OCI-LY1 (cell line): ENCODE results near the gene TNFRSF1A.

Experiments used
- H2AFZ ChIP-seq: fragments of 200-600 bp; sonication (generic), shearing (Covaris generic); 2 replicates; pipeline ENCODE4 v1.6.0; 2014; ENCODE audit warnings: antibody characterized with exemption, mild to moderate bottlenecking, low read length
- H3F3A ChIP-seq: fragments of 200-600 bp; sonication (generic), shearing (Covaris generic); 2 replicates; pipeline ENCODE4 v1.6.0; 2014; ENCODE audit warnings: mild to moderate bottlenecking, antibody characterized with exemption, low read length, moderate library complexity; ENCODE audit not compliant: insufficient read depth
- H3K27ac ChIP-seq: fragments of 200-600 bp; sonication (generic); 2 replicates; pipeline ENCODE4 v1.5.1; 2014; ENCODE audit warnings: low read length, mixed run types, mild to moderate bottlenecking, low read depth; ENCODE audit not compliant: poor library complexity, severe bottlenecking
- H3K27me3 ChIP-seq: fragments of 200-600 bp; sonication (generic); 2 replicates; pipeline ENCODE4 v1.6.0; 2014; ENCODE audit warnings: antibody characterized with exemption, mild to moderate bottlenecking, low read length, moderate library complexity; ENCODE audit not compliant: insufficient read depth
- H3K36me3 ChIP-seq: fragments of 200-600 bp; sonication (generic); 2 replicates; pipeline ENCODE4 v1.6.1; 2014; ENCODE audit warnings: mild to moderate bottlenecking, antibody characterized with exemption, low read length, moderate library complexity, mixed read lengths; ENCODE audit not compliant: insufficient read depth
- H3K4me1 ChIP-seq: fragments of 200-600 bp; sonication (generic); 2 replicates; pipeline ENCODE4 v1.5.1; 2014; ENCODE audit warnings: mild to moderate bottlenecking, low read length, moderate library complexity; ENCODE audit not compliant: insufficient read depth, severe bottlenecking
- H3K4me2 ChIP-seq: fragments of 200-600 bp; sonication (generic), shearing (Covaris generic); 2 replicates; pipeline ENCODE4 v1.6.1; 2014; ENCODE audit warnings: low read length
- H3K4me3 ChIP-seq: fragments of 200-600 bp; sonication (generic); 2 replicates; pipeline ENCODE4 v1.5.1; 2014; ENCODE audit warnings: low read length, low read depth, mild to moderate bottlenecking, mixed read lengths; ENCODE audit not compliant: poor library complexity, severe bottlenecking
- H3K79me2 ChIP-seq: fragments of 200-600 bp; shearing (Covaris generic); 2 replicates; pipeline ENCODE4 v1.6.1; 2016; ENCODE audit warnings: mixed run types, low read length, mixed read lengths; ENCODE audit not compliant: insufficient read depth
- H3K9ac ChIP-seq: fragments of 200-600 bp; sonication (generic), shearing (Covaris generic); 2 replicates; pipeline ENCODE4 v1.6.1; 2014; ENCODE audit warnings: mild to moderate bottlenecking, low read length, mixed read lengths
- H3K9me2 ChIP-seq: fragments of 200-600 bp; sonication (generic), shearing (Covaris generic); 2 replicates; pipeline ENCODE4 v1.6.1; 2014; ENCODE audit warnings: low read depth, mild to moderate bottlenecking, low read length, mixed read lengths
- H3K9me3 ChIP-seq: fragments of 200-600 bp; shearing (Covaris generic); 2 replicates; pipeline ENCODE4 v1.6.1; 2014; ENCODE audit warnings: low read length, mixed read lengths
- H4K20me1 ChIP-seq: fragments of 200-600 bp; sonication (generic), shearing (Covaris generic); 2 replicates; pipeline ENCODE4 v1.6.0; 2016; ENCODE audit warnings: mild to moderate bottlenecking, low read length; ENCODE audit not compliant: insufficient read depth
- EZH2 ChIP-seq: fragments of 200-600 bp; sonication (generic), shearing (Covaris generic); IDR thresholded peaks from 2 replicates; pipeline ENCODE4 v1.8.0; 2017; ENCODE audit warnings: borderline replicate concordance, mixed run types, mild to moderate bottlenecking, antibody characterized with exemption, low read length, moderate library complexity, mixed read lengths
- TF ChIP-seq, protein P1 (sequence below): fragments of 200-600 bp; sonication (generic), shearing (Covaris generic); IDR thresholded peaks from 2 replicates; pipeline ENCODE4 v1.5.1; 2017; ENCODE audit warnings: mild to moderate bottlenecking, antibody characterized with exemption, low read length, moderate library complexity, mixed read lengths

Gene TNFRSF1A

DNA sequence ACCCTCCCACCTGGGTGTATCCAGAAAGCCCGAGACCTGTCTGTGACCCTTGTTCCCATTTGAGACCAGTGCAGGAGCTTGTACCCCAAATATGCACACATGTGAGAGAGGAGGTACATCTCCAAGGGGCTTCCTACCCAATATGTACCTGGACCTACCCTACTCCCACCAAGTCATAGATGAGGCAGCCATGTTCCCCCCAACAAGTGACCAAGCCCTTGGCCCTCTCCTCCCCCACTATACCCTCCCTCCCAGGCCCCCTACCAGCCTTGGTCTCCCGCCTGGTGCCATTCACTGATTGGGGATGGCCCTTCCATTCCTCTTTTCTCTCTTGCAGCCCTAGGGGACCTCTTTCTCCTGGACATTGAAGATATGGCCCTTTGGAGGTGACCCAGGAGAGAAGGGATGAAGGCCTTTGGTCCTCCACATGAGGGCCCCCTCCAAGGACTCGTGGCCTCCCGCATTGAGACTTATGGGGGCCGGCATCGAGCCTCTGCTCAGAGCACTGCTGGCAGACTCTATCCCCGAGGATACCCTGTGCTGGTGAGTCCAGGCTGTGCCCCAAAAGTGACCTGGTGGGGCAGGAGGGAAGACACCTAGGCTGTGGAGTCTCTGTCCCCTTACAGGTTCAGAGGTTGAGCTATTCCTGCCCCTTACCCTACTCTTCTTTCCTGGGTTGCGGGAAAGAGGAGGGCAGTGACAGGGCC lies 29.9 kb downstream of the TNFRSF1A start:
- Histone ChIP-seq H3K4me1 (no peaks in the 10 kb centered on the region), H3K9me3 (no peaks in the 10 kb centered on the region), H4K20me1 (no peaks in the 10 kb centered on the region), H3K36me3 (no peaks in the 10 kb centered on the region), H3K27ac (no peak overlapping the region), H3K27me3 (peaks cover 20% of the 10 kb centered on the region; the same call in 1 of the 2 replicates), H3K4me3 (no peak overlapping the region), H3F3A (no peaks in the 10 kb centered on the region), H3K4me2 (no peak overlapping the region), H2AFZ (no peak overlapping the region), H3K9ac (no peak overlapping the region), H3K79me2 (no peaks in the 10 kb centered on the region), H3K9me2 (no peaks in the 10 kb centered on the region)
- no peak for TF ChIP-seq EZH2
- TF ChIP-seq, protein P1, sequence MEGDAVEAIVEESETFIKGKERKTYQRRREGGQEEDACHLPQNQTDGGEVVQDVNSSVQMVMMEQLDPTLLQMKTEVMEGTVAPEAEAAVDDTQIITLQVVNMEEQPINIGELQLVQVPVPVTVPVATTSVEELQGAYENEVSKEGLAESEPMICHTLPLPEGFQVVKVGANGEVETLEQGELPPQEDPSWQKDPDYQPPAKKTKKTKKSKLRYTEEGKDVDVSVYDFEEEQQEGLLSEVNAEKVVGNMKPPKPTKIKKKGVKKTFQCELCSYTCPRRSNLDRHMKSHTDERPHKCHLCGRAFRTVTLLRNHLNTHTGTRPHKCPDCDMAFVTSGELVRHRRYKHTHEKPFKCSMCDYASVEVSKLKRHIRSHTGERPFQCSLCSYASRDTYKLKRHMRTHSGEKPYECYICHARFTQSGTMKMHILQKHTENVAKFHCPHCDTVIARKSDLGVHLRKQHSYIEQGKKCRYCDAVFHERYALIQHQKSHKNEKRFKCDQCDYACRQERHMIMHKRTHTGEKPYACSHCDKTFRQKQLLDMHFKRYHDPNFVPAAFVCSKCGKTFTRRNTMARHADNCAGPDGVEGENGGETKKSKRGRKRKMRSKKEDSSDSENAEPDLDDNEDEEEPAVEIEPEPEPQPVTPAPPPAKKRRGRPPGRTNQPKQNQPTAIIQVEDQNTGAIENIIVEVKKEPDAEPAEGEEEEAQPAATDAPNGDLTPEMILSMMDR = no peak

DNA sequence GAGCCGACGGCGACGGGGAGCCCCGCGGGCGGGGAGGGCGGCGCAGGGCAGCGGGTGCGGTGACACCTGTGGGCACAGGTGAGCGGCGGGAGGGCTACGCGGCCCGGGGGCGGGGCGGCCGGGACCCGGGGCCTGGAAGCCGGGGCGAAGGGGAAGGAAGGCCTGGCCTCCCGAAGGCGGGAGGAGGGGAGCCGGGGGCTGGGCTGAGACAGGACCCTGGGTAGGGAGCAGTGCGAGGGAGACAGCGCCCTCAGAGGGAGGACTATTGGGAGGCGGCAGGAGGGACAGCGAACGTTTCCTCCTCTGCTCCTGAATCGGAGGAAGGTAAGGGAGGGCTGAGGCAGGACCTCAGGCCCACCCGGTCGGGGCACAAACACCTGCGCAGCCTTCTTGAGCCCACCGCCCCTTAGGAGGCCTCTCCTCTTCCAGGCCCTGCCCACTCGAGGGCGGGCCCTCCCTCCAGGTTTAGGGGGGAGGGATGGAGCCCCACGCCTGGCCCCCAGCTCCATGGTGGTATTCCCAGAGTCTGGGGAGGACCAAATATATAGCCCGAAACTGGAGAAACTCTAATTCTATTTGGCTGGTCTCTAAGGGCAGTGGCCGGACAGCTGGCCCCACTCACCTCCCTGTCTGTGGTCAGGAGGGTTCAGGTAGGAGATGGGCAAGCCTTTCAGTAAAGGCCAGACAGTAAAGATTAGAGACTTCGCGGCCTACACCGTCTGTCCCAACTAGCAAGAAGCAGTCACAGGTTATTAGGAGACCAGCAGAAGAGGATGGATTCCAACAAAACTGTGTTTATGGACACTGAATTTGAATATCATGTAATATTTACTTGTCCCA lies 30.9 kb downstream of the TNFRSF1A start:
- TF ChIP-seq, protein P1 = no peak
- no peak for TF ChIP-seq EZH2
- H3K27ac ChIP-seq = no peak overlapping the region
- H3K9ac ChIP-seq = no peak overlapping the region
- no peak overlapping the region for H3K4me3 ChIP-seq
- H3K9me2 ChIP-seq = no peaks in the 10 kb centered on the region
- no peaks in the 10 kb centered on the region for H3K79me2 ChIP-seq
- no peak overlapping the region for H2AFZ ChIP-seq
- H3K4me2 ChIP-seq = no peak overlapping the region
- H3K9me3 ChIP-seq = no peaks in the 10 kb centered on the region
- no peaks in the 10 kb centered on the region for H3F3A ChIP-seq
- H3K36me3 ChIP-seq = no peaks in the 10 kb centered on the region
- no peaks in the 10 kb centered on the region for H4K20me1 ChIP-seq
- H3K4me1 ChIP-seq = no peaks in the 10 kb centered on the region
- H3K27me3 ChIP-seq = peaks cover 19% of the 10 kb centered on the region; the same call in 1 of the 2 replicates

DNA sequence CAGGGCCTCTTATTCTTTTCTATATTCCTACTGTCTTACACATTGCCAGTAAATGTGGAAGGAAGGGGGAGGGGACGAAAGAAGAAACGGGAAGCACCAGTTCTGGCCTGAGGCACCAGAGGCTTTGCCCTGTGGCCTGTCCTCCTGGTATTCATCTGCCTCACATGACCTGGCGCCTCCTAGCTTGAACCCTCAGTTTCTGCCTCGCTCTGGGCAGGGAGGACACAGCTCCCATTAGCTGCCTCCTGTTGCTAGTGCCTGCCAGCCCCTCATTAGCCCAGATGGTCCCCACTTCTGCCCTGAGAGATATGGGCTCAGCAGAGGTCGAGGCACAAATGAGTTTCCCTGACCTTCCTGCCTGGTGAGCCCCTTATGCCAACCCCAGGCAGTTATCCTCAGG lies 34.3 kb downstream of the TNFRSF1A start:
- Histone ChIP-seq H4K20me1 (no peaks in the 10 kb centered on the region), H3K4me1 (no peaks in the 10 kb centered on the region), H3K4me2 (no peak overlapping the region), H3F3A (no peaks in the 10 kb centered on the region), H3K27me3 (0 out of 2 replicates have a peak, but pooled peaks cover 5% of the 10 kb centered on the region), H3K27ac (no peak overlapping the region), H3K36me3 (no peaks in the 10 kb centered on the region), H2AFZ (no peak overlapping the region), H3K4me3 (no peak overlapping the region), H3K9me2 (no peaks in the 10 kb centered on the region), H3K79me2 (no peaks in the 10 kb centered on the region), H3K9ac (no peak overlapping the region), H3K9me3 (no peaks in the 10 kb centered on the region)
- no peak for TF ChIP-seq EZH2
- TF ChIP-seq, protein P1 = no peak
